NOMO-1 treated with DMSO at 0.1 percent for 48 hours (cell line): ENCODE data around the gene SPRR2G.
"Not testable (repeated sequence)": the region's sequence is repeated elsewhere in the genome, so short reads cannot be mapped to it uniquely, and the experiment has no call there.

ENCODE experiments used
- DNase-seq: peaks from one replicate; lab custom pipeline; 2025; ENCODE audit not compliant: unreplicated experiment; lab: John Stamatoyannopoulos, UW

SPRR2G gene

GRCh38 chr1:153150846-153151245, at the start of gene SPRR2G:
Gene SPRR2G (minus strand): TSS chr1:153150890. CDS start chr1:153150110, 780 bp downstream.
- no peak for DNase-seq

GRCh38 chr1:153195216-153195615, 44.5 kb upstream of the SPRR2G start:
- DNase-seq, result no peak

- DNase-seq, result no peak
Measured at GRCh38 chr1:153194331-153195050, 43.8 kb upstream of the SPRR2G start.

GRCh38 chr1:153192697-153193096, 42.0 kb upstream of the SPRR2G start:
- DNase-seq, result no peak

GRCh38 chr1:153190373-153190772, 39.7 kb upstream of the SPRR2G start:
- DNase-seq, result no peak

GRCh38 chr1:153188301-153188700, 37.6 kb upstream of the SPRR2G start:
- DNase-seq, result not testable (repeated sequence)

- DNase-seq, result no peak
Measured at GRCh38 chr1:153180556-153180955, 29.9 kb upstream of the SPRR2G start.

GRCh38 chr1:153178922-153179321, 28.2 kb upstream of the SPRR2G start:
- DNase-seq, result no peak

GRCh38 chr1:153174624-153175023, 23.9 kb upstream of the SPRR2G start:
- DNase-seq, result no peak

- DNase-seq, result no peak
Measured at GRCh38 chr1:153168686-153169085, 18.0 kb upstream of the SPRR2G start.

- no peak for DNase-seq
Measured at GRCh38 chr1:153155541-153155940, 4.9 kb upstream of the SPRR2G start.

- no peak for DNase-seq
Measured at GRCh38 chr1:153152481-153152880, 1.8 kb upstream of the SPRR2G start.

- no peak for DNase-seq
Measured at GRCh38 chr1:153141377-153141776, 9.3 kb downstream of the SPRR2G start.

- DNase-seq, result no peak
Measured at GRCh38 chr1:153140484-153140883, 10.2 kb downstream of the SPRR2G start.

GRCh38 chr1:153133743-153134142, 16.9 kb downstream of the SPRR2G start:
- DNase-seq, result no peak

- DNase-seq, result no peak
Measured at GRCh38 chr1:153133267-153133666, 17.4 kb downstream of the SPRR2G start.

GRCh38 chr1:153128688-153129087, 22.0 kb downstream of the SPRR2G start:
- not testable (repeated sequence) for DNase-seq

GRCh38 chr1:153127296-153127695, 23.4 kb downstream of the SPRR2G start:
- DNase-seq, result no peak

- DNase-seq, result no peak
Measured at GRCh38 chr1:153125536-153125935, 25.2 kb downstream of the SPRR2G start.

GRCh38 chr1:153123793-153124192, 26.9 kb downstream of the SPRR2G start:
- not testable (repeated sequence) for DNase-seq

- no peak for DNase-seq
Measured at GRCh38 chr1:153122831-153123421, 27.8 kb downstream of the SPRR2G start.

- DNase-seq, result no peak
Measured at GRCh38 chr1:153120945-153121344, 29.7 kb downstream of the SPRR2G start.

GRCh38 chr1:153119491-153119971, 31.2 kb downstream of the SPRR2G start:
- DNase-seq, result no peak
